A549 (cell line): ENCODE results near the gene CPA1.

Experiments used
- CBX8 ChIP-seq: fragments of 200-600 bp; sonication (generic); IDR thresholded peaks from 2 replicates; pipeline ENCODE4 v1.6.1; 2016
- CEBPB ChIP-seq, 2 experiments: fragments of >200 bp in 1 of 2; sonication (Bioruptor Twin) in 1 of 2; formaldehyde crosslinking in 1 of 2; IDR thresholded peaks; 2 replicates each; pipeline ENCODE4 v1.6.1; 2012 to 2016
- JUNB ChIP-seq: fragments of >200 bp; sonication (Bioruptor Twin); formaldehyde crosslinking; IDR thresholded peaks from 2 replicates; pipeline ENCODE4 v1.6.1; 2016

GRCh38 chr7:130356876-130357611 is 23.2 kb upstream of the CPA1 start:
- TF ChIP-seq JUNB (no peak), CEBPB (IDR thresholded peaks at IDR 0.05) (peak; percentile 63 to 90), CBX8 (no peak)
